Measurements from ENCODE around the gene COX6B2. TPM values are rescaled to one million over a fixed set of nuclear protein-coding genes. Genes with fewer than 3 reads are reported as not detected.
A peak's percentile ranks its signal among the peaks of the same experiment; 100 is the strongest.

COX6B2 gene
- total RNA-seq, 8 experiments from 2014 or later: 0.55 to 15.3 (median 1.2) TPM

GRCh38 chr19:55387736-55388497 lies 33.4 kb upstream of the COX6B2 start:
- in situ Hi-C loops (cut with MboI; ENCODE audit: low pct_unique_long_range_greater_than_20kb in 2 of 9, low sequenced_read_pairs in 9 of 9, unreplicated experiment in 9 of 9): no loop called here
- Histone ChIP-seq H3K27ac (no peak overlapping the region), H3K4me1 (replicated peaks in 1 of 2) (peaks cover 45 to 64% of the 10 kb centered on the region in 2 donors), H3K4me3 (no peak overlapping the region)
- WGBS, 10 experiments: 75 to 100% (median 93%) methylated on average over 2 to 15 of the region's 24 CpGs; no CpG with 5 or more reads in 6 of the 10 experiments
- no peak for ATAC-seq (replicated peaks in 6 of 8)

GRCh38 chr19:55386493-55386971 lies 32.0 kb upstream of the COX6B2 start:
- ATAC-seq (replicated peaks in 6 of 8): no peak
- Histone ChIP-seq H3K4me3 (peak overlapping the region; percentile 68 to 89 (median 76)), H3K4me1 (replicated peaks in 1 of 2) (peaks cover 31 to 50% of the 10 kb centered on the region in 2 donors), H3K27ac (peak overlapping the region in 1 of 2 donors; percentile 82)
- in situ Hi-C loops (cut with MboI; ENCODE audit: low pct_unique_long_range_greater_than_20kb in 2 of 9, low sequenced_read_pairs in 9 of 9, unreplicated experiment in 9 of 9): no loop called here
- WGBS, 10 experiments: 0% methylated on average over 1 to 6 of the region's 33 CpGs; no CpG with 5 or more reads in 6 of the 10 experiments

- Histone ChIP-seq H3K4me3 (peak within 1 kb of the TSS; percentile 68 to 89 (median 76)), H3K4me1 (replicated peaks in 1 of 2) (peaks cover 30 to 47% of the 10 kb centered on the region in 2 donors), H3K27ac (peak within 1 kb of the TSS; percentile 82 to 86)
- in situ Hi-C loops (cut with MboI; ENCODE audit: low pct_unique_long_range_greater_than_20kb in 2 of 9, low sequenced_read_pairs in 9 of 9, unreplicated experiment in 9 of 9): no loop called here
- WGBS, 10 experiments: 0 to 2% (median 0%) methylated on average over 1 to 41 of the region's 68 CpGs; no CpG with 5 or more reads in 3 of the 10 experiments
- peak; percentile 70 to 87 (median 82) for ATAC-seq (replicated peaks in 6 of 8)
Measured at GRCh38 chr19:55385724-55386492, 31.4 kb upstream of the COX6B2 start, which contains the start of gene RPL28. RPL28 (plus strand) TSS chr19:55385932; CDS start chr19:55386358, 426 bp downstream.

DNA sequence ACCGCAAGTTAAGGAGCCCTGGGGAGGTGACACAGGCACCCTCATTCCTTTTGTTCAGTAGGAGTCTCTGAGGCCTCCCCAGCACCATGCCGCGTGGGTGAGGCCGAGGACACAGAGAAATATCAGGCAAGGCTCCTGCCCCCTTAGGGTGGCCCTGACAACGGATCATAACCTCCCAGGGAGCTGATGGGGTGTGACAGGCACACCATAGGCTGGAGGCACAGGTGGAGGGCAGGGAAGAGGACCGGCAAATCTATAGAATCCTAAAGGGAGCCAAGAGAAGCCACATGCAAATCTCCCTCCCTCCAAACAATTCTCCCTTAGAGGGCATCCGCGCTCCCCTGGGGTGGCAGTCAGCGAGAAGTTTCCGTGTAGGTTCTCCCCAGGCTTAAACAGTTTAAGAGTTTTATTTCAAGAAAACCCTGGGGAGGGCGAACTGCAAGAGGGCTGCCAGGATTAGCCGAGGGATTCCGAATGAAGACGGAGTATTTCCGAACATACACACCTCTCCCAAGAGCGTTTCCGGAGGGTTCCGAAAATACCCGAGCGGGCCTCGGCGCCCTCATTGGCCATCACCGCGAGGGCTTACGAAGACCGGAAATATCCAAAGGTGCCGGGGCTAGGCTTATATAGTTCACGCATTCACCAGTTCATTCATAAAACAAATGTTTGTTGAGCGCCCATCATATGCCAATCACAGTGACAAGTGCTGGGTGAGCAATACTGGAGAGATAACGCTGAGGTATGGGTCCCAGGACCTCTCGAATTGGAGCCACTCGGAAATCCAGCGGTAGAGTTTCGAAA lies 30.6 kb upstream of the COX6B2 start:
- Histone ChIP-seq H3K4me3 (peak overlapping the region; percentile 68 to 89 (median 76)), H3K4me1 (replicated peaks in 1 of 2) (peaks cover 30 to 47% of the 10 kb centered on the region in 2 donors), H3K27ac (peak overlapping the region; percentile 50 to 86)
- 0 to 41% (median 5%) methylated on average over 1 to 28 of the region's 34 CpGs; no CpG with 5 or more reads in 1 of the 10 experiments for WGBS, 10 experiments
- in situ Hi-C loops (cut with MboI; ENCODE audit: low pct_unique_long_range_greater_than_20kb in 2 of 9, low sequenced_read_pairs in 9 of 9, unreplicated experiment in 9 of 9): no loop called here
- peak; percentile 72 to 88 (median 82) for ATAC-seq (replicated peaks in 6 of 8)

DNA sequence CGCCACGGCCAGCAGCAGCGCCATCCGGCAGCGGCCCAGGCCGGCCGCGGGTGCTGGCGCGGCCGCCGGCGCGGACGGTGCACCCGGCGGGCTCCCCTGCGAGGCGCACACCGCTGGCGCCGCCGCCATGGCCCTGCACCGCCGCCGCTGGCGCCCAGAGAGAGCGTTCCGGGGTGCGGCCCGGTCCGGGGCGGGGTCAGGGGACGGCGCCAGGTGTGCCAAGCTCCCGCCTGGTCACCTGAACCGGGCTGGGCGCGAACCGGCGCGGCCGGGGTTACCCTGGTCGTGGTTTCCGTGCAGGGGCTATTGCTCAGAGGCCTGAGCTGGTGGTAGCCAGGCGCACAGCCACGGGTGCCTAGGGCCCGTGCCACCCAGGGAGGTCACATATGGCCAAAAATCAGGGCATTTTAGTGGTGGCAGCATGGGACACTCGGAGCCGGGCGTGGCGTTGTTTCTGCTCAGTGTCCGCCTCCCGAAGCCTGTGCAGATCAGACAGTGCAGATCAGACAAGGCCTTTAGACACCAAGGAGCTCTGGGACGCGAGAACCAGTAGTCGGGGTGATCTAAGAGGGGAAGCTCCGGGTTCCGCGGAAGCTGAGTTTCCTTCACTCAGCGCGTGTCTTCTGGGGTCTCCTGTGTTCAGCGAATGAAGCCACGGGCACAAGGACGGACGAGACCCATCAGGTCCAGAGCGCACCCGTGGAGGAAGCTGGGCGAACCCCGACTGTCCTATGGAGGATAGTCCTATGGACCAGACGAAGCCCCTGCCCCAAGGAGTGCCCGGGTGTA lies 29.8 kb upstream of the COX6B2 start, which contains the start of gene TMEM238:
Gene TMEM238 (minus strand): TSS at position 162 of the 789 bp plus-strand sequence. CDS start 33 bp downstream, at position 129.
- in situ Hi-C loops (cut with MboI; ENCODE audit: low pct_unique_long_range_greater_than_20kb in 2 of 9, low sequenced_read_pairs in 9 of 9, unreplicated experiment in 9 of 9): no loop called here
- ATAC-seq (replicated peaks in 6 of 8): peak in 5 of 8 experiments; percentile 0 to 4 (median 1)
- peak within 1 kb of the TSS; percentile 68 to 89 (median 76) for H3K4me3 ChIP-seq
- peaks cover 30 to 44% of the 10 kb centered on the region in 2 donors for H3K4me1 ChIP-seq (replicated peaks in 1 of 2)
- peak within 1 kb of the TSS; percentile 63 to 86 for H3K27ac ChIP-seq
- WGBS, 10 experiments: 53 to 100% (median 85%) methylated on average over 2 to 9 of the region's 72 CpGs; no CpG with 5 or more reads in 5 of the 10 experiments

- 0 to 60% (median 33%) methylated on average over 1 to 8 of the region's 88 CpGs; no CpG with 5 or more reads in 7 of the 10 experiments for whole genome bisulfite sequencing, 10 experiments
- in situ Hi-C loops (cut with MboI; ENCODE audit: low pct_unique_long_range_greater_than_20kb in 2 of 9, low sequenced_read_pairs in 9 of 9, unreplicated experiment in 9 of 9): no loop called here
- Histone ChIP-seq H3K4me1 (replicated peaks in 1 of 2) (peaks cover 36 to 51% of the 10 kb centered on the region in 2 donors), H3K4me3 (peak overlapping the region; percentile 19 to 39 (median 31)), H3K27ac (peak overlapping the region; percentile 63 to 71)
- peak; percentile 9 to 49 (median 30) for ATAC-seq (replicated peaks in 6 of 8)
Measured at GRCh38 chr19:55383279-55384130, 29.0 kb upstream of the COX6B2 start.

GRCh38 chr19:55382522-55383054 lies 28.1 kb upstream of the COX6B2 start:
- 70 to 100% (median 100%) methylated on average over 1 to 2 of the region's 3 CpGs; no CpG with 5 or more reads in 7 of the 10 experiments for WGBS, 10 experiments
- in situ Hi-C loops (cut with MboI; ENCODE audit: low pct_unique_long_range_greater_than_20kb in 2 of 9, low sequenced_read_pairs in 9 of 9, unreplicated experiment in 9 of 9): no loop called here
- ATAC-seq (replicated peaks in 6 of 8): no peak

GRCh38 chr19:55382013-55382412 lies 27.5 kb upstream of the COX6B2 start:
- WGBS, 10 experiments: 89 to 100% (median 100%) methylated on average over 1 to 4 of the region's 5 CpGs; no CpG with 5 or more reads in 2 of the 10 experiments
- in situ Hi-C loops (cut with MboI; ENCODE audit: low pct_unique_long_range_greater_than_20kb in 2 of 9, low sequenced_read_pairs in 9 of 9, unreplicated experiment in 9 of 9): no loop called here
- Histone ChIP-seq H3K27ac (no peak overlapping the region), H3K4me3 (no peak overlapping the region), H3K4me1 (replicated peaks in 1 of 2) (peaks cover 33 to 48% of the 10 kb centered on the region in 2 donors)
- ATAC-seq (replicated peaks in 6 of 8): no peak

More at GRCh38 chr19:55382522-55383054, 28.1 kb upstream of the COX6B2 start:
- H3K27ac ChIP-seq: no peak overlapping the region
- H3K4me3 ChIP-seq: no peak overlapping the region
- H3K4me1 ChIP-seq (replicated peaks in 1 of 2): peaks cover 36 to 50% of the 10 kb centered on the region in 2 donors

DNA sequence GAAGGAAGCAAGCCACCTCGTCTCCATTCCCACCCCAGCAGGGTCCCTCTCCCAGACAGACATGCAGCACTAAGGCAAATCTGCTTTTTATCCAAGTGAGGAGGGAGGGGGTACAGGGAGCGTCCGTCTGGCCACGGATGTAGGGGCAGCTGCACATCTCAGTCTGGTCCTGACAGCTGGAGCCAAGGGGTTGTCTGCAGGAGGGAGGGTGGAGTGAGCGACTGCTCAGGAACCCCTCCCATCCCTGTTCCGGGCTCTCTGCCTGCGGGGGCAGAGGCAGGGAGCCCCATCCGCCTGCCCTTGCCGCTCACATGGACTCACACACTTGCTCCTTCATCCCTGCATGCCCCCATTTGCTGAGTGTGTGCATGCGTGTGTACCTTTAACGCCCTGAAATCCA lies 24.7 kb upstream of the COX6B2 start:
- no peak overlapping the region for H3K4me3 ChIP-seq
- 0 to 64% (median 53%) methylated on average over 1 to 7 of the region's 11 CpGs; no CpG with 5 or more reads in 4 of the 10 experiments for WGBS, 10 experiments
- in situ Hi-C loops (cut with MboI; ENCODE audit: low pct_unique_long_range_greater_than_20kb in 2 of 9, low sequenced_read_pairs in 9 of 9, unreplicated experiment in 9 of 9): no loop called here
- no peak overlapping the region for H3K27ac ChIP-seq
- ATAC-seq (replicated peaks in 6 of 8): no peak
- H3K4me1 ChIP-seq (replicated peaks in 1 of 2): peaks cover 34 to 48% of the 10 kb centered on the region in 2 donors

DNA sequence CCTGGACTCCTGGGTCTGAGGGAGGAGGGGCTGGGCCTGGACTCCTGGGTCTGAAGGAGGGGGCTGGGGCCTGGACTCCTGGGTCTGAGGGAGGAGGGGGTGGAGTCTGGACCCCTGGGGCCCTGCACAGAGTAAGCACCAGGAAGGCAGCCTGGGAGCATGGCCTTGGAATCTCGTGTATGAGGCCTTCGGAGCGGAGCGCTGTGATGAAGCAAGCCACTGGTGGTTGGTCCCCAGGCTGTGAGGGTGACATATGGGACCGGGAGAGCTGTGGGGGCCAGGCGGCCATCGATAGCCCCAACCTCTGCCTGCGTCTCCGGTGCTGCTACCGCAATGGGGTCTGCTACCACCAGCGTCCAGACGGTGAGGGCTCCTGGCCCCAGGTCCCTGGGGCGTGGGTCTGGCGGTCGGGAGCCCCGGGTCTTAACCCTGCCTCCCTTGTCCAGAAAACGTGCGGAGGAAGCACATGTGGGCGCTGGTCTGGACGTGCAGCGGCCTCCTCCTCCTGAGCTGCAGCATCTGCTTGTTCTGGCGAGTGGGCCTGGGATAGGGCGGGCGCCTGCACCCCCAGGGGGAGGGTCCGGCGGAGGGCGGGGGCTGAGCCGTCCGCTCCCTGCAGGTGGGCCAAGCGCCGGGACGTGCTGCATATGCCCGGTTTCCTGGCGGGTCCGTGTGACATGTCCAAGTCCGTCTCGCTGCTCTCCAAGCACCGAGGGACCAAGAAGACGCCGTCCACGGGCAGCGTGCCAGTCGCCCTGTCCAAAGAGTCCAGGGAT lies 23.0 kb upstream of the COX6B2 start:
- peak in 7 of 8 experiments; percentile 6 to 26 (median 23) for ATAC-seq (replicated peaks in 6 of 8)
- Histone ChIP-seq H3K4me3 (no peak overlapping the region), H3K27ac (no peak overlapping the region), H3K4me1 (replicated peaks in 1 of 2) (peaks cover 33 to 51% of the 10 kb centered on the region in 2 donors)
- in situ Hi-C loops (cut with MboI; ENCODE audit: low pct_unique_long_range_greater_than_20kb in 2 of 9, low sequenced_read_pairs in 9 of 9, unreplicated experiment in 9 of 9): no loop called here
- WGBS, 10 experiments: 13 to 57% methylated on average over 3 to 14 of the region's 43 CpGs; no CpG with 5 or more reads in 8 of the 10 experiments

All from motor neuron (in vitro differentiated cells).